Left lung (tissue), 10 donors: ENCODE measurements around the gene MYH13. TPM values are rescaled to one million over a fixed set of nuclear protein-coding genes. Genes with fewer than 3 reads are reported as not detected.
A peak's percentile ranks its signal among the peaks of the same experiment; 100 is the strongest.

ENCODE experiments used
- ATAC-seq: fragments of 200-7000 bp; cut with Tn5 transposase; one replicate; pipeline ENCODE4 v1.9.1; 2020; ENCODE audit warnings: moderate library complexity
- DNase-seq, 4 donors: peaks; one replicate each; pipeline ENCODE4 v3.0.0-alpha.2; 2013 to 2020
- H3K27ac ChIP-seq, 2 donors: fragments of 200-600 bp; sonication (generic) in 1 of 2; one replicate each; pipeline versions ENCODE4 v1.5.0 to v1.8.0; 2020 to 2021
- H3K27me3 ChIP-seq, 2 donors: fragments of 200-600 bp; sonication (generic) in 1 of 2; one replicate each; pipeline versions ENCODE4 v1.5.0 to v1.8.0; 2020 to 2021
- H3K36me3 ChIP-seq, 2 donors: fragments of 200-600 bp; sonication (generic) in 1 of 2; one replicate each; pipeline versions ENCODE4 v1.5.0 to v1.8.0; 2020 to 2021
- H3K4me1 ChIP-seq, 2 donors: fragments of 200-600 bp; one replicate each; pipeline ENCODE4 v1.8.0; 2021
- H3K4me3 ChIP-seq, 2 donors: fragments of 200-600 bp; sonication (generic) in 1 of 2; one replicate each; pipeline versions ENCODE4 v1.5.0 to v1.8.0; 2020 to 2021; ENCODE audit warnings: mild to moderate bottlenecking in 1 of 2
- H3K9me3 ChIP-seq, 2 donors: fragments of 200-600 bp; sonication (generic) in 1 of 2; one replicate each; pipeline versions ENCODE4 v1.5.0 to v1.8.0; 2020 to 2021
- intact Hi-C, 2 donors: fragments of 100-400 bp; cut with DNase I; formaldehyde crosslinking; loops; one replicate each; pipeline versions ENCODE4 v1.11.2 to v1.14.2; 2022
- polyA plus RNA-seq, 6 donors: library from polyadenylated mRNA; unstranded; fragments of 120-200 nt; gene quantifications; one replicate each; pipeline ENCODE4 v1.2.1, GENCODE V29; 2013; ENCODE audit not compliant: insufficient read length in 6 of 6
- total RNA-seq, 2 donors: library from RNA; stranded (reverse); fragmentation: NEBNext Ultra II Directional; extraction: Animal tissue kit (Norgen Biotek cat#: 25700); gene quantifications; one replicate each; pipeline ENCODE4 v1.2.1, GENCODE V29; 2021
- TF ChIP-seq, protein P1 (sequence below), 2 donors: fragments of 200-600 bp; sonication (generic) in 1 of 2; IDR thresholded peaks; one replicate each; pipeline versions ENCODE4 v1.5.0 to v1.8.0; 2021; ENCODE audit warnings: antibody characterized with exemption in 2 of 2
- donor health status: DM: no; HTN: yes; CAD: no.
- donor health status: DM: no; HTN: no; CAD: no.

Gene MYH13
- total and polyA plus RNA-seq, 8 donors, result 0.03 TPM; not detected in 6

DNA sequence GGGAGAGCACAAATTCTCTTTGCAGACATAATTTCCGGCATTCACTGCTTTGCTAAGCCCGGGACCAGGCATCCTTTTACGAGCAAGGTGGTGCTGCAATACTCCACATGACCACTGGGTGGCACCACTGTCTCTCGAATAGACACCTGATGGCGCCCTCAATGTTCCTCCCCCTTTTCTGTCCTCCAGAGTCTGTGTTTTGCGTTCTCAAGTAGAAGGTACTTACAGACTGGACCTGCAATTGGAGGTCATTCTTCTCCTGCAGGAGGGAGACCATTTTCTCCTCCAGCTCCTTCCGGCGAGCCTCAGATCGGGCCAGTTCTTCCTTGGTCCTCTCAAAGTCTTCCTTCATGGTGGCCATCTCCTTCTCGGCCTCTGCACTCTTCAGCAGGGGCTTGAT, 45.2 kb downstream of the MYH13 start:
- no peak overlapping the region for H3K27ac ChIP-seq
- H3K4me3 ChIP-seq, result no peak overlapping the region
- no peaks in the 10 kb centered on the region for H3K9me3 ChIP-seq
- TF ChIP-seq, protein P1, sequence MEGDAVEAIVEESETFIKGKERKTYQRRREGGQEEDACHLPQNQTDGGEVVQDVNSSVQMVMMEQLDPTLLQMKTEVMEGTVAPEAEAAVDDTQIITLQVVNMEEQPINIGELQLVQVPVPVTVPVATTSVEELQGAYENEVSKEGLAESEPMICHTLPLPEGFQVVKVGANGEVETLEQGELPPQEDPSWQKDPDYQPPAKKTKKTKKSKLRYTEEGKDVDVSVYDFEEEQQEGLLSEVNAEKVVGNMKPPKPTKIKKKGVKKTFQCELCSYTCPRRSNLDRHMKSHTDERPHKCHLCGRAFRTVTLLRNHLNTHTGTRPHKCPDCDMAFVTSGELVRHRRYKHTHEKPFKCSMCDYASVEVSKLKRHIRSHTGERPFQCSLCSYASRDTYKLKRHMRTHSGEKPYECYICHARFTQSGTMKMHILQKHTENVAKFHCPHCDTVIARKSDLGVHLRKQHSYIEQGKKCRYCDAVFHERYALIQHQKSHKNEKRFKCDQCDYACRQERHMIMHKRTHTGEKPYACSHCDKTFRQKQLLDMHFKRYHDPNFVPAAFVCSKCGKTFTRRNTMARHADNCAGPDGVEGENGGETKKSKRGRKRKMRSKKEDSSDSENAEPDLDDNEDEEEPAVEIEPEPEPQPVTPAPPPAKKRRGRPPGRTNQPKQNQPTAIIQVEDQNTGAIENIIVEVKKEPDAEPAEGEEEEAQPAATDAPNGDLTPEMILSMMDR (IDR thresholded peaks at IDR 0.05), result peak; percentile 89 to 96
- DNase-seq (peak in 3 of 4 donors; percentile 44 to 76 (median 61)), ATAC-seq (peak; percentile 97)
- intact Hi-C loops, result loop anchor here in 1 of 2 donors (2.0 kb wide), 1 partner anchor 285 kb away; no protein-coding TSS in a partner anchor
- H3K4me1 ChIP-seq, result no peaks in the 10 kb centered on the region
- no peaks in the 10 kb centered on the region for H3K27me3 ChIP-seq
- no peaks in the 10 kb centered on the region for H3K36me3 ChIP-seq

- TF ChIP-seq, protein P1 (IDR thresholded peaks at IDR 0.05), result no peak
- Histone ChIP-seq H3K36me3 (no peaks in the 10 kb centered on the region), H3K4me1 (no peaks in the 10 kb centered on the region), H3K27me3 (peaks cover 0 to 4% of the 10 kb centered on the region in 2 donors), H3K9me3 (no peaks in the 10 kb centered on the region), H3K27ac (no peak overlapping the region), H3K4me3 (no peak overlapping the region)
- ATAC-seq (no peak), DNase-seq (no peak)
- intact Hi-C loops, result no loop called here
Observed at GRCh38 chr17:10325031-10325695, 47.6 kb downstream of the MYH13 start.

GRCh38 chr17:10323812-10324610, 48.8 kb downstream of the MYH13 start:
- Histone ChIP-seq H3K27ac (no peak overlapping the region), H3K36me3 (no peaks in the 10 kb centered on the region), H3K9me3 (no peaks in the 10 kb centered on the region), H3K4me1 (no peaks in the 10 kb centered on the region), H3K4me3 (no peak overlapping the region), H3K27me3 (peaks cover 0 to 8% of the 10 kb centered on the region in 2 donors)
- intact Hi-C loops, result no loop called here
- TF ChIP-seq, protein P1 (IDR thresholded peaks at IDR 0.05), result no peak
- ATAC-seq (no peak), DNase-seq (no peak)

DNA sequence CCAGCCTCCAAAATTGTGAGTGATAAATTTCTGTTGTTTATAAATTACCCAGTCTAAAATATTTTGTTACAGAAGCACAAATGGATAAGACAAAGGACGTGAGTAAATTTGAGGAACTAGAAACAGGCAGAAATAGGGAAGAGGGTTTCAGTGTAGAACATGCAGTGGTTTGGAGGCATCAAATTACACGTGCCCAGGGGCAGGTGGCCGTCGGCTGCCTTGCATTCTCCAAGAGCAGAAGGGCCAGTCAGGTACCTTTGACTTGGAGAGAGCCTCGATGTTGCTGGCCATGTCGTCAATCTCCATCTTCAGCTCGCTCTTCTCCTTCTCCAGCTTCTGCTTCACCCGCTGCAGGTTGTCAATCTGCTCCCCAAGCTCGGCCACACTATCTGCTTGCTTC, 54.3 kb downstream of the MYH13 start:
- H3K4me1 ChIP-seq, result no peaks in the 10 kb centered on the region
- TF ChIP-seq, protein P1 (IDR thresholded peaks at IDR 0.05), result no peak
- H3K36me3 ChIP-seq, result no peaks in the 10 kb centered on the region
- H3K9me3 ChIP-seq, result no peaks in the 10 kb centered on the region
- ATAC-seq (no peak), DNase-seq (no peak)
- H3K27me3 ChIP-seq, result peaks cover 0 to 38% of the 10 kb centered on the region in 2 donors
- intact Hi-C loops, result no loop called here
- H3K27ac ChIP-seq, result no peak overlapping the region
- H3K4me3 ChIP-seq, result no peak overlapping the region

GRCh38 chr17:10317543-10317834, 55.3 kb downstream of the MYH13 start:
- no peak overlapping the region for H3K4me3 ChIP-seq
- intact Hi-C loops, result no loop called here
- no peak for ATAC-seq

More at GRCh38 chr17:10317543-10317834, 55.3 kb downstream of the MYH13 start:
- peaks cover 0 to 47% of the 10 kb centered on the region in 2 donors for H3K27me3 ChIP-seq
- no peaks in the 10 kb centered on the region for H3K36me3 ChIP-seq
- H3K27ac ChIP-seq, result no peak overlapping the region
- no peaks in the 10 kb centered on the region for H3K9me3 ChIP-seq
- TF ChIP-seq, protein P1 (IDR thresholded peaks at IDR 0.05), result no peak
- no peak for DNase-seq
- no peaks in the 10 kb centered on the region for H3K4me1 ChIP-seq
